ENCODE results near the gene IL2RG. TPM values are rescaled to one million over a fixed set of nuclear protein-coding genes. Genes with fewer than 3 reads are reported as not detected.

IL2RG gene
- total and polyA plus RNA-seq, 10 of the 15 experiments (the other 5 are each of a cell fraction or from before 2014, with no cell fraction given) = 63.9 to 686 (median 183) TPM

DNA sequence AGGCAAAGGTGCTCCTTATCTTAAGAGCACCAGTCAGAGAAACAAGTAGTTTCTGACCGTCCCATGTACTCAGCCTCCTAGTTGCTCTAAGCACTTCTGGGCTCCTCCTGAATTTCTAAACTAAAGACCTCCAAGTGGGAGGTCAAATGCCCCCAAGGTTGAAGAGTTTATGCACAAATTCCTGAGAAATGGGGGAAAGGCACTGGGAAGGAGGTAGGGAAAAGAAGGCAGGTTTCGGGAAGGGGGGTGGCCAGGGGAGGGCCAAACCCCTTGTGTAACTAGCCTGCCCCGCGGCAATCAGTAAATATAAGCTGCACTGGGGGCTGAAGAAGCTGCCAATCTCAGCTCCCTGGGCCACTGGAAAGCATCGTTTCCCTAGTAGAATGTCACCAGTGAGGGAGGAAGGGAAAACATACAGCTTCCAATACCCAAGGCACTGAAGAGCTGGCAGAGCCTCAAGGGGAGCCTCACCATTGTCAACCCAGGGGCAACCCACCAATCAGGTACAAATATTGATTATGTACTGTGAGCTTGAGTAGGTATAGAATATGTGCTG is 12.3 kb downstream of the IL2RG start:
- intact Hi-C loops (cut with micrococcal nuclease; ENCODE audit: unreplicated experiment) (loop anchor here (1.0 to 10.0 kb wide), 3 partner anchors 30 to 186 kb away; partner anchors contain the start of gene NONO), in situ Hi-C loops (cut with MboI) (no loop called here)
- no peaks in the 10 kb centered on the region for H3K9me3 ChIP-seq (replicated peaks; ENCODE audit: control insufficient read depth, insufficient read depth, low read length)
- H3K79me2 ChIP-seq (ENCODE audit: control insufficient read depth, insufficient read depth, low read length) = no peaks in the 10 kb centered on the region
- no peak overlapping the region for H3K4me3 ChIP-seq
- H3K36me3 ChIP-seq (ENCODE audit: control insufficient read depth in 2 of 2, insufficient read depth in 2 of 2, low read length in 1 of 2) = no peaks in the 10 kb centered on the region
- H3K4me2 ChIP-seq (ENCODE audit: control insufficient read depth, insufficient read depth) = no peak overlapping the region
- SMC1A ChIA-PET (ENCODE audit: uncharacterized antibody, unreplicated experiment) = interaction anchor here (0.8 to 6.2 kb wide), 10 partner anchors 13 to 184 kb away, joined by 3 to 46 read pairs (median 5); partner anchors contain the start of genes IL2RG, MED12 and NONO
- no peaks in the 10 kb centered on the region for H3K27me3 ChIP-seq (replicated peaks in 1 of 2; ENCODE audit: control insufficient read depth in 2 of 2, insufficient read depth in 2 of 2, low read length in 1 of 2)
- 46% methylated on average over 4 of the region's 5 CpGs for WGBS (ENCODE audit: insufficient coverage, insufficient replicate concordance, low lambda C conversion rate, missing lambda C conversion rate)
- RAD21 ChIA-PET (ENCODE audit: unreplicated experiment) = interaction anchor here (0.8 to 2.7 kb wide), 9 partner anchors 12 to 184 kb away, joined by 3 to 29 read pairs (median 6); partner anchors contain the start of genes IL2RG, MED12, NLGN3 and NONO
- no peak overlapping the region for H3K27ac ChIP-seq (ENCODE audit: control insufficient read depth, insufficient read depth)
- CTCF ChIA-PET = interaction anchor here (0.5 to 5.2 kb wide), 8 partner anchors 11 to 130 kb away, joined by 3 to 82 read pairs (median 16); partner anchors contain the start of genes IL2RG and MED12
- DNase-seq (ENCODE audit: low read depth, low spot score) = no peak
- BruUV-seq (replicated peaks) = no TSS peak
- H2AFZ ChIP-seq (ENCODE audit: control insufficient read depth, low read depth, low read length) = no peak overlapping the region
- no peak for FAIRE-seq
- POLR2A ChIA-PET = interaction anchor here (0.6 to 5.1 kb wide), 7 partner anchors 13 to 280 kb away, joined by 3 to 60 read pairs (median 4); partner anchors contain the start of gene IL2RG
- H3K4me1 ChIP-seq (ENCODE audit: control insufficient read depth, insufficient read depth, low read length) = no peaks in the 10 kb centered on the region
- H4K20me1 ChIP-seq (ENCODE audit: control insufficient read depth, insufficient read depth) = no peaks in the 10 kb centered on the region
- H3K9ac ChIP-seq (ENCODE audit: control insufficient read depth, insufficient read depth, low read length) = no peak overlapping the region
- no peak for ATAC-seq
- TF ChIP-seq RBBP5 (conservative IDR thresholded peaks at IDR 0.05) (no peak), MTA3 (IDR thresholded peaks at IDR 0.05; ENCODE audit: borderline replicate concordance, low read length) (no peak), ETV6 (conservative IDR thresholded peaks at IDR 0.05 in 1 of 2, IDR thresholded peaks at IDR 0.05 in 1 of 2; ENCODE audit: borderline replicate concordance in 1 of 2, low read depth in 1 of 2) (no peak), POU2F2 (IDR thresholded peaks at IDR 0.05; ENCODE audit: borderline replicate concordance, low read depth, low read length) (no peak), NFYB (IDR thresholded peaks at IDR 0.05; ENCODE audit: insufficient read depth, low read depth, low read length) (no peak), POLR2AphosphoS5 (IDR thresholded peaks at IDR 0.05; ENCODE audit: low read length) (no peak), TCF3 (IDR thresholded peaks at IDR 0.05; ENCODE audit: borderline replicate concordance, insufficient read depth, low read depth, low read length) (no peak), YY1 (IDR thresholded peaks at IDR 0.05; ENCODE audit: low read depth, low read length) (no peak), BRCA1 (IDR thresholded peaks at IDR 0.05; ENCODE audit: low read depth, low read length) (no peak), SUZ12 (IDR thresholded peaks at IDR 0.05; ENCODE audit: unreplicated experiment) (no peak)
- TF ChIP-seq, protein P1, sequence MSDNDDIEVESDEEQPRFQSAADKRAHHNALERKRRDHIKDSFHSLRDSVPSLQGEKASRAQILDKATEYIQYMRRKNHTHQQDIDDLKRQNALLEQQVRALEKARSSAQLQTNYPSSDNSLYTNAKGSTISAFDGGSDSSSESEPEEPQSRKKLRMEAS (IDR thresholded peaks at IDR 0.05; ENCODE audit: low read depth, low read length) = no peak
- TF ChIP-seq, protein P2, sequence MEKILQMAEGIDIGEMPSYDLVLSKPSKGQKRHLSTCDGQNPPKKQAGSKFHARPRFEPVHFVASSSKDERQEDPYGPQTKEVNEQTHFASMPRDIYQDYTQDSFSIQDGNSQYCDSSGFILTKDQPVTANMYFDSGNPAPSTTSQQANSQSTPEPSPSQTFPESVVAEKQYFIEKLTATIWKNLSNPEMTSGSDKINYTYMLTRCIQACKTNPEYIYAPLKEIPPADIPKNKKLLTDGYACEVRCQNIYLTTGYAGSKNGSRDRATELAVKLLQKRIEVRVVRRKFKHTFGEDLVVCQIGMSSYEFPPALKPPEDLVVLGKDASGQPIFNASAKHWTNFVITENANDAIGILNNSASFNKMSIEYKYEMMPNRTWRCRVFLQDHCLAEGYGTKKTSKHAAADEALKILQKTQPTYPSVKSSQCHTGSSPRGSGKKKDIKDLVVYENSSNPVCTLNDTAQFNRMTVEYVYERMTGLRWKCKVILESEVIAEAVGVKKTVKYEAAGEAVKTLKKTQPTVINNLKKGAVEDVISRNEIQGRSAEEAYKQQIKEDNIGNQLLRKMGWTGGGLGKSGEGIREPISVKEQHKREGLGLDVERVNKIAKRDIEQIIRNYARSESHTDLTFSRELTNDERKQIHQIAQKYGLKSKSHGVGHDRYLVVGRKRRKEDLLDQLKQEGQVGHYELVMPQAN (conservative IDR thresholded peaks at IDR 0.05) = no peak
- TF ChIP-seq, protein P3, sequence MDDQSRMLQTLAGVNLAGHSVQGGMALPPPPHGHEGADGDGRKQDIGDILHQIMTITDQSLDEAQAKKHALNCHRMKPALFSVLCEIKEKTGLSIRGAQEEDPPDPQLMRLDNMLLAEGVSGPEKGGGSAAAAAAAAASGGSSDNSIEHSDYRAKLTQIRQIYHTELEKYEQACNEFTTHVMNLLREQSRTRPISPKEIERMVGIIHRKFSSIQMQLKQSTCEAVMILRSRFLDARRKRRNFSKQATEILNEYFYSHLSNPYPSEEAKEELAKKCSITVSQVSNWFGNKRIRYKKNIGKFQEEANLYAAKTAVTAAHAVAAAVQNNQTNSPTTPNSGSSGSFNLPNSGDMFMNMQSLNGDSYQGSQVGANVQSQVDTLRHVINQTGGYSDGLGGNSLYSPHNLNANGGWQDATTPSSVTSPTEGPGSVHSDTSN (IDR thresholded peaks at IDR 0.05; ENCODE audit: insufficient replicate concordance, low read depth, low read length) = no peak
- TF ChIP-seq, protein P4, sequence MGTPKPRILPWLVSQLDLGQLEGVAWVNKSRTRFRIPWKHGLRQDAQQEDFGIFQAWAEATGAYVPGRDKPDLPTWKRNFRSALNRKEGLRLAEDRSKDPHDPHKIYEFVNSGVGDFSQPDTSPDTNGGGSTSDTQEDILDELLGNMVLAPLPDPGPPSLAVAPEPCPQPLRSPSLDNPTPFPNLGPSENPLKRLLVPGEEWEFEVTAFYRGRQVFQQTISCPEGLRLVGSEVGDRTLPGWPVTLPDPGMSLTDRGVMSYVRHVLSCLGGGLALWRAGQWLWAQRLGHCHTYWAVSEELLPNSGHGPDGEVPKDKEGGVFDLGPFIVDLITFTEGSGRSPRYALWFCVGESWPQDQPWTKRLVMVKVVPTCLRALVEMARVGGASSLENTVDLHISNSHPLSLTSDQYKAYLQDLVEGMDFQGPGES (IDR thresholded peaks at IDR 0.05) = no peak
- TF ChIP-seq, protein P5, sequence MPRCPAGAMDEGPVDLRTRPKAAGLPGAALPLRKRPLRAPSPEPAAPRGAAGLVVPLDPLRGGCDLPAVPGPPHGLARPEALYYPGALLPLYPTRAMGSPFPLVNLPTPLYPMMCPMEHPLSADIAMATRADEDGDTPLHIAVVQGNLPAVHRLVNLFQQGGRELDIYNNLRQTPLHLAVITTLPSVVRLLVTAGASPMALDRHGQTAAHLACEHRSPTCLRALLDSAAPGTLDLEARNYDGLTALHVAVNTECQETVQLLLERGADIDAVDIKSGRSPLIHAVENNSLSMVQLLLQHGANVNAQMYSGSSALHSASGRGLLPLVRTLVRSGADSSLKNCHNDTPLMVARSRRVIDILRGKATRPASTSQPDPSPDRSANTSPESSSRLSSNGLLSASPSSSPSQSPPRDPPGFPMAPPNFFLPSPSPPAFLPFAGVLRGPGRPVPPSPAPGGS (IDR thresholded peaks at IDR 0.05; ENCODE audit: borderline replicate concordance, insufficient read depth, low read depth, low read length, poor library complexity, severe bottlenecking) = no peak

Measured in GM12878 (cell line).